AML-193 (cell line): ENCODE measurements around the gene LMF1.
"Not testable (repeated sequence)": the region's sequence is repeated elsewhere in the genome, so short reads cannot be mapped to it uniquely, and the experiment has no call there.

Source experiments
- DNase-seq, 2 experiments: peaks; one replicate each; lab custom pipeline; 2025; lab: John Stamatoyannopoulos, UW

The LMF1 gene

DNA sequence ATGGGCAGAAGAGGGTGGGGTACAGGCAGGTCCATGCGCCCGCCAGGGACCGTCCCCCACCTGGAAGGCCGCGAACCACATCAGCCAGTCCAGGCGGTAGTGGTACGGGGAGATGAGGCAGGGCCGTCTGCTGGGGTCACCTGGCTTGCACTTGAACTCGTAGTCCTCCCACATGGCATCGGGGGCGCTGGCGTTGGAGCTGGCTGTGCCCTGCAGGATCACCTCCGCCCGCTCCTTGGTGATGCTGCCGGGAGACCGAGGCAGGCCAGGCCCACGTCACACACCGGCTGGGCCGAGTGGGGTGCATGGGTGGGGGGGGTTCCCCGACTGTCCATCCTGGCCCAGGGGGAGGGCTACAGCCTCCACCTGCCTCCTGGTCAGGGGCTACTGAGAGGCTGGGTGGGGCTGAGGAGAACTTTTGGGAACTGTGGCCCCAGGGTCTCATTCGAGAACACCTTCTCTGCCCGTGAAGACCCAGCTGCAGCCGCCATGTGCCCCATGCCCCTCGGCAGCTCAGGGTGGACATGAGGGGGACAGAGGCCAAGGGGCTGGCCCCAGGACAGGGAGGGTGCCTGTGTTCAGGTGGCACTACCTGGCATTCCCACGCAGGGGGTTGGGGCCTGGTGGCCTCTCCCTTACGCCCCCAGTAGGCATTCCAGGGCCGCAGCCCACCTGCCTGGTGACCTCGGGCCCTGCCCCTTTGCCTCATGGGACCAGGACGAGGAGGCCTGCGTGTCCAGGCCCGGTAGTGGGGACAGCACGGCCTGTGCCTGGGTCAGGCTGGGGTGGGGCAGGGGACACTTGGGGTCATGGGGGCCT, 100.8 kb downstream of the LMF1 start:
- no peak for DNase-seq

DNA sequence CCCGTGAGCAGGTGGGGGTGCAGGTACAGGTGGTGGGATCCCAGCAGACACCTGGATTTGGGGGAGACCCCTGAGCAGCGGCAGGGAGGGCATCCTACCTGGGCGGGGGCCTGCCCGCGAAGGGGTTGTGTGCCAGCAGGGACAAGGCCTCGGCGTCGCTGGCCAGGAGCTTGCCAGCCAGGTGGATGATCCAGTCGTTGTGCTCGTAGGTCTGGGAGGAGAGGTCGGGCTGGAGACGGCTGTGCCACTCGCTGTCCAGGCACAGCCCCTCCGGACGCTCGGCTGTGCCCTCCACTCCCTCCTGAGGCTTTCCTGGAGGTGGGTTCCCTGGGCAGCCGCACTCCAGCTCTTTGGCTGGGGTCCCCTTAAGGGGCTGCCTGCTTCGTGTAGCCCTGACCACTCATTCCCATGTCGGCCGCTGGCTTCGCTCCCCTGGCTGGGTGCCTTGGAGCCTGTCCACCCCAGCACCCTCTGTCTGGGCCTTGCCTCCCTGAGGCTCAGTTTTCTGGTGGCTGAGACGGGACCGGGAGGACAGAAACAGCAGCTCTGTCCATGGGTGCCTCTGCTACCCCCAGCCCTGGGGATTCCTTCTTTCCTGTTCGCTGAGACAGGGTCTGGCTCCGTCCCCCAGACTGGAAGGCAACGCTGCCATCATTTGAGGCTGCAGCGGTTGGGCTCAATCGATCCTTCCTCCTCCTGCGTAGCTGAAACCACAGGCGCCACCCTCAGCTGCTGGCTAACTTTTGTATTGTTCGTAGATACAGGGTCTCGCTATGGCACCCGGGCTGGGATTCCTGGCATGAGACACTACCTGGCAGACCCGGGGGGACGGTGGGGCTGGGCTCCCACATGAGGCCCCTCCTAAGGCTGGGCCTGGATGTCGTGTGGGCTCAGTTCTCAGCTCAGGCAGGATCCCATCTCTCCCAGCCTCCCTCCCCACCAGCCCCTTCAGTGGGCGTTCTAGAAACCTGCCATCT, 101.7 kb downstream of the LMF1 start:
- DNase-seq, result no peak

- DNase-seq, result no peak
Measured at GRCh38 chr16:868386-868755, 102.4 kb downstream of the LMF1 start.

DNA sequence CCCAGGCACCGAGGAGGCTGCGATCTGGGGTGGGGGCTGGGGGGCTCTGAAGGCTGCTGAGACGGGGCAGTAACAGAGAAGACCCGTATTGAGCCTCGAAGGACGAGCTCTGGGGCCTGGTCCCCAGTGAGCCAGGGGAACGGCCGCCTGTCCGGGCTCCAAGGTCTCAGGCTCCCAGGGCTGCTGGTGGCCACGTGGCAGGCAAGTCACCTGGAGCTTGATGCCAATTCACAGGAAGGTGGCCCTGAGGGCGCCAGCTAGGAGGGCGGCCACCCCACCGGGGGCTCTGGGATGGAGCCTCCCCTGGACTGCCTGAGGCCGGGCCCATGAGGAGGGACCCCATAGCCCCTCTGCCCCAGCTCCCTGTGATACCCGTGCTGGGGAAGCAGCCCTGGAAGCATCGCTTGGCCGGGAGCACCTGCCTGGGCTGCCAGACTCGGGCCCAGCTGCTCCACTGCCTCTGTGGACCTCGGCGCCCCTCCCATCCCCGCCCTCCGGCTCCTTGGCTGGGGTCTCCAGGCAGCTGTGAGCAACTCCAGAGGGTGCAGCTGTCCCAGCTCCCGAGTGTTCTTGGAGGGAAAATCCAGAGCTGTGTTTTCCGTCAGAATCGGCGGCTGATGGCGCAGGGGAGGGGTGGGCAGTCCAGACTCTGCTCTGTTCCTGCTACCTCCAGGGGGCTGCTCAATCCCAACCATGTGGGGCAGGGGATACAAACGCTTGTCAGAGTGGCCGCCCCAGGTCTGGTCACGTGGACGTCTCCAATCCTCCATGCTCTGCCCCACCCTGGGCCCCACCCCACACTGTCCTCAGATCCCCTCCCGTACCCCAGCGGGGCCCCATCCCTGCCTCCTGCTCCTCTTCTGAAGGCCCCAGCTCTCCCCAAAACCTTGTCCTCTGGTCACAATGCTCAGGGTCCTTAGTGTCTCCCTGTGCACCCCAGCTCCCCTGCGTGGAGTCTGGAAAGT, 103.1 kb downstream of the LMF1 start:
- DNase-seq, result no peak

DNA sequence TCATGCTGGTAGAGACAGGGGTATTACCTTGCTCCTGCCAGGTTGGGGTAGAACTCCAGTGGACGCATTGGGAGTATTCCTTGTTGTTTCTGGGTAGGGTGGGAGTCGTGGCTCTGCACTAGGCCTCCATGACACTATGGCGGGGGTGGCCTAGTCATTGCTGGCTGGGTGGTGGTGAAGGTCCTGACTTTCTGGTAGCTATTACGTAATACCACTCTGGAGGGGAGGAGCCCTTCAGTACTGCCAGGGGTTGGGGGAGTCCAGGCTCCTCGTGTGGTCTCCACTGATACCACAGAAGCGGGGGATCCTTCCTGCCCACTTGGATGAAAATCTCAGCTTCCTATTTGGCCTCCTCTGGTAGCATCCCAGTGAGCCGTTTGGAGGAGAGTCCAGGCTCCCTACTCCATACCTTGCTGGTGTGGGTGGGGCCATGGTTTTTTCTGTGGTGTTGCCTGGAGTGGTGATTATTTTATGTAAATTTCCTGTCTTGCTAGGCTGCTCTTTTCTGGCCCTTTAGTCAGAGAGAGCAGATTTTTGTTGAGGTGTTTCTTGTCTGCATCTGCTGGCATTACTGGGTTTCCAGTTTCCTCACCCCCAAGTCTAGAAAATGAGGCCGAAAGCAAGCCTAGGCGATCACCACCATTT, 104.4 kb downstream of the LMF1 start:
- DNase-seq, result no peak

DNA sequence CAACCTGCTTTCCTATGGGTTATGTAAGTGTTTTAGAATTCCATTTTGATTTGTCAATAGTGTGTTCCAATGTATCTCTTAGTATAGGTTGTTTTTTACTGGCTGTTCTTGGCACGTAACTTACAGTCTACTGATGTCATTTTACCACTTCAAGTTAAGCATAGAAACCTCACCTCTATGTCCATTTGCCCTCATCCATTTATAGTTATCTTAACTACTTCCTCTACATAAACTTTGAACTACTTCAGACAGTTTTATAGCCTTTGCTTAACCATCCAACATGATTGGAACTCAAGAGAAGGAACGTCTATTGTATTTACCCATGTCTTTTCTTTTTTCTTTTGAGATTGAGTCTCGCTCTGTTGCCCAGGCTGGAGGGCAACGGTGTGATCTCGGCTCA, 105.8 kb downstream of the LMF1 start:
- DNase-seq, result no peak

DNA sequence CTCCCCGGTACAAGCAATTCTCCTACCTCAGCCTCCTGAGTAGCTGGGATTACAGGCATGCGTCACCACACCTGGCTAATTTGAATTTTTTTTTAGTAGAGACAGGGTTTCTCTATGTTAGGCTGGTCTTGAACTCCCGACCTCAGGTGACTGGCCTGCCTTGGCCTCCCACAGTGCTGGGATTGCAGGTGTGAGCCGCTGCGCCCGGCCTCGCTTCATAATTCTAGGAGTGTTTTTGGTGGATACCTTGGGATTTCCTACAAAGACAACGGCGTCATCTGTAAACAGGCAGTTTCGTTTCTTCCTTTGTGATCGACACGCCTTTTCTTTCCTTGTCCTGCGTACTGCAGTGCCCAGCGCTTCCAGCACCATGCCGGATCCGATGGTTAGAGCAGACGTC, 109.3 kb downstream of the LMF1 start:
- no peak for DNase-seq

GRCh38 chr16:860891-861290, 109.9 kb downstream of the LMF1 start:
- DNase-seq, result no peak

DNA sequence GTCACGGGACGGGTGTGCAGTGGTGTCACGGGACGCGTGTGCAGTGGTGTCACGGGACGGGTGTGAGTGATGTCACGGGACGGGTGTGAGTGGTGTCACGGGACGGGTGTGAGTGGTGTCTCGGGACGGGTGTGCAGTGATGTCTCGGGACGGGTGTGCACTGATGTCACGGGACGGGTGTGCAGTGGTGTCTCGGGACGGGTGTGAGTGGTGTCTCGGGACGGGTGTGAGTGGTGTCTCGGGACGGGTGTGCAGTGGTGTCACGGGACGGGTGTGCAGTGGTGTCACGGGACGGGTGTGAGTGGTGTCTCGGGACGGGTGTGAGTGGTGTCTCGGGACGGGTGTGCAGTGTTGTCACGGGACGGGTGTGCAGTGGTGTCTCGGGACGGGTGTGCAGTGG, 111.8 kb downstream of the LMF1 start:
- not testable (repeated sequence) for DNase-seq

DNA sequence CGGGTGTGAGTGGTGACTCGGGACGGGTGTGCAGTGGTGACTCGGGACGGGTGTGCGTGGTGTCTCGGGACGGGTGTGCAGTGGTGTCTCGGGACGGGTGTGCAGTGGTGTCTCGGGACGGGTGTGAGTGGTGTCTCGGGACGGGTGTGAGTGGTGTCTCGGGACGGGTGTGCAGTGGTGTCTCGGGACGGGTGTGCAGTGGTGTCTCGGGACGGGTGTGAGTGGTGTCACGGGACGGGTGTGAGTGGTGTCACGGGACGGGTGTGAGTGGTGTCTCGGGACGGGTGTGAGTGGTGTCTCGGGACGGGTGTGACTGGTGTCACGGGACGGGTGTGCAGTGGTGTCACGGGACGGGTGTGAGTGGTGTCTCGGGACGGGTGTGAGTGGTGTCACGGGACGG, 112.3 kb downstream of the LMF1 start:
- DNase-seq, result not testable (repeated sequence)

GRCh38 chr16:856811-857210, 114.0 kb downstream of the LMF1 start:
- DNase-seq, result no peak

GRCh38 chr16:856101-856500, 114.7 kb downstream of the LMF1 start:
- DNase-seq, result no peak

DNA sequence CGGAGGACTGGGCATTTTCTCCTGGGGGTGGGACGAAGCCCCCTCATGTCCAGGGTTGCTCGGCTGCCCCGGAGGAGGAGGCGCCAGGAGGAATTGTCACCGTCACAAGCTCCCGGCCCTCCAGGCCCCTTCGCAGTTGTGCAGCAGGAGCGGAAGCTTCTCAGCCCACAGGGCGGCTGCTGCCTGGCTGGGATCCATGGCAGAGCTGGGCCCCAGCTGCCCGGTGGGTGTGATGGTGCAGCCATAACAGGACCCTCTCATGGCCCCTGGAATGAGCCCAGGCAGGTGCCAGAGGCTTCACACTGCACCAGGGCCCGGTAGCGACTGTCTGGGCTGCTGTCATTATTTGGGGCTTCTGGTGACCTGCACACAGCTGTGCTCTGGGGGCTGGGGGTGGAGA, 115.3 kb downstream of the LMF1 start:
- no peak for DNase-seq

- no peak for DNase-seq
Measured at GRCh38 chr16:854808-855410, 115.9 kb downstream of the LMF1 start.

DNA sequence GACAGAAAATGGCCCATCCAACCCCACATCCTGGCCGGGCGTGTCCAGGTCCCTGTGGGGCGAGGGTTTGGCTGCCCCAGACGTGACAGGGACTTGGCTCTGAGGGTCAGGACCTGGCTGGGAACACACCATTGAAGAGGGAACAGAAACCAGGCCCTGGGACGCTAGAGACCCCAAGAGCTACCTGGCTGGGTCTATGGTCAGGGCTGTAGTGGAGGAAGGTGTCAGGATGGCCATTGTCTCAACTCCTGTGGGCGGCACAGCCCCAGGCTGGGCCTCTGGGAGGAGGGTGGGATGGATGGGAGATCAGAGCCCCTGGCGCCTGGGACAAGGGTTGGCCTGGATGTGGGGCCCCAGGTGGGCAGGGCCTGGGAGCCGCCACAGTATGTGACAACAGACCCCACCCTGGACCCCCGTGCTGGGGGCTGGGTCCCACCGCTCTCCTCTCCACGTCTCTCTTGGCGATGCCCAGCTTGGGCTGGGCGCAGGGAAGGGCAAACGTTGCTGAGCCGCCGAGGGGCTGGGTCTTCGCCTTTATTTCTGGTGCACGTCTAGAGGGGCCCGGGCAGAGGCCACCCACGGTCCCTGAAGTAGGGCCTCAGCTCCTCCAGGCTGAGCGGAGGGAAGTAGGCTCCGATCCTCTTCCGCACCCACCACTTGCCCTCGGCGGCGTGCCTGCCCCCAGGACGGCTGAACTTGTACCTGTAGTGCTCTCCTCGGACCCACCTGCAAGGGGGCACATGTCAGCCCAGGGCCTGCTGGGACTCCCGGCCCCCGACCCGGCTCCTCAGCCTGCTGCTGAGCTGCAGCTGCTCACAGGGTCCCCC, 116.6 kb downstream of the LMF1 start:
- no peak for DNase-seq

DNA sequence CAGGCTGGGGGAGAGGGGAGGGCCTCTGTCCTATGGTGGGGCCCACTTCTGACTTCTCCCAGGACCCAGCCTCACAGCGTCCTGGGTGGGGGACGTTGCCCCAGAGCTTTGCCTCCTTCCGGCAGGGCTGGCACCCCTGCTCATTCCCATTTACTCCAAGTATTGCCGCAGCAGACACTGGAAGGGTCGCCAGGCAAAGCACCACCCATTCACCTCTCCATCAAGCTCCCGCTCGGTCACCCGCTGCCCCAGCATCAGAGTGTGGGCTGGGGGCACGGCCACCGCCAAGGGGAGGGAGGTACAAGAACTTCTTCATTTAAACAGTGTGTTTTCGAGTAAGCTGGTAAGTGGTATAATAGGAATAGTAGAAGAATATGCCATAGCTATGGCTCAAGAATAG, 117.5 kb downstream of the LMF1 start:
- DNase-seq, result no peak

- no peak for DNase-seq
Measured at GRCh38 chr16:852451-853185, 118.2 kb downstream of the LMF1 start.

GRCh38 chr16:851871-852270, 118.9 kb downstream of the LMF1 start:
- no peak for DNase-seq

GRCh38 chr16:851209-851810, 119.5 kb downstream of the LMF1 start:
- no peak for DNase-seq
